ENCODE data around the gene LNPEP.

Gene LNPEP

DNA sequence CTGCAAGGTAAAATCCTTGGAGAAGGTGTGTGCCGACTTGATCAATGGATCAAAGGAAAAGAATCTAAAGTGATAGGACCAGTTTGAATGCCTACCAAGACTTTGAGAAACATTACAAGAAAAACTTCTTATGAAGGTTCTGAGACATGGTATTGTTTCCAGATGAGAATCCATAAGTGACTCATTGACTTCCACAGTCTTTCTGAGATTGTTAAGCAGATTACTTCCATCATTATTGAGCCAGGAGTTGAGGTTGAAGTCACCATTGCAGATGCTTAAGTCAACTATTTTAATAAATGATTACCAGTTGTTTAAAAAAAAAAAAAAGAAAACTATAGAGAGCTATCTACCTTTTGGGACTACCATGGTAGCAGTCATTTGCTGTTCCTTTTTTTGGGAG is 7.0 kb downstream of the LNPEP start:
- no peak for DNase-seq (ENCODE audit: low read depth)
- TF ChIP-seq, protein P1, sequence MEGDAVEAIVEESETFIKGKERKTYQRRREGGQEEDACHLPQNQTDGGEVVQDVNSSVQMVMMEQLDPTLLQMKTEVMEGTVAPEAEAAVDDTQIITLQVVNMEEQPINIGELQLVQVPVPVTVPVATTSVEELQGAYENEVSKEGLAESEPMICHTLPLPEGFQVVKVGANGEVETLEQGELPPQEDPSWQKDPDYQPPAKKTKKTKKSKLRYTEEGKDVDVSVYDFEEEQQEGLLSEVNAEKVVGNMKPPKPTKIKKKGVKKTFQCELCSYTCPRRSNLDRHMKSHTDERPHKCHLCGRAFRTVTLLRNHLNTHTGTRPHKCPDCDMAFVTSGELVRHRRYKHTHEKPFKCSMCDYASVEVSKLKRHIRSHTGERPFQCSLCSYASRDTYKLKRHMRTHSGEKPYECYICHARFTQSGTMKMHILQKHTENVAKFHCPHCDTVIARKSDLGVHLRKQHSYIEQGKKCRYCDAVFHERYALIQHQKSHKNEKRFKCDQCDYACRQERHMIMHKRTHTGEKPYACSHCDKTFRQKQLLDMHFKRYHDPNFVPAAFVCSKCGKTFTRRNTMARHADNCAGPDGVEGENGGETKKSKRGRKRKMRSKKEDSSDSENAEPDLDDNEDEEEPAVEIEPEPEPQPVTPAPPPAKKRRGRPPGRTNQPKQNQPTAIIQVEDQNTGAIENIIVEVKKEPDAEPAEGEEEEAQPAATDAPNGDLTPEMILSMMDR (IDR thresholded peaks at IDR 0.05; ENCODE audit: insufficient read depth, low read depth, low read length, missing control alignments): no peak
- H3K4me3 ChIP-seq (ENCODE audit: low read depth, low read length): no peak overlapping the region

DNA sequence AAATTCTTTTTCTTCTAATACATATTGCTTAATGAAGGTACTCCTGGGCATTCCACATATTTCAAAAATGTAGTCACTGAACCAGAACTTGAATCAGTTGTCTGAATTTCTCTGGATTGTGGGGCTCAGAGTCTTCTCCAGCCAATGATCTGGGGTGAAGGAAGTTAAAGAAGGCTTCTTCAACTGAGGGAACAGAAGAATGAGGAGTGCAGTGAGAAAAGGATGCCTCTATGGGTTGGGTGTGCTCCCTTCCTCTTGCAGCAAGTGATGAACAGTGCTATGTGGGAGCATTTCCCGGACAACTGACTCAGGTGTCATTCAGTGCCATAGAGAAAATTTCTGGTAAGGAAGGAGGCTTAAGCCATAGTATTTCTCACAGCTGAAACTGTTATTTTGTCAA is 7.9 kb downstream of the LNPEP start:
- no peak overlapping the region for H3K4me3 ChIP-seq (ENCODE audit: low read depth, low read length)
- no peak for DNase-seq (ENCODE audit: low read depth)
- TF ChIP-seq, protein P1 (IDR thresholded peaks at IDR 0.05; ENCODE audit: insufficient read depth, low read depth, low read length, missing control alignments): no peak

DNA sequence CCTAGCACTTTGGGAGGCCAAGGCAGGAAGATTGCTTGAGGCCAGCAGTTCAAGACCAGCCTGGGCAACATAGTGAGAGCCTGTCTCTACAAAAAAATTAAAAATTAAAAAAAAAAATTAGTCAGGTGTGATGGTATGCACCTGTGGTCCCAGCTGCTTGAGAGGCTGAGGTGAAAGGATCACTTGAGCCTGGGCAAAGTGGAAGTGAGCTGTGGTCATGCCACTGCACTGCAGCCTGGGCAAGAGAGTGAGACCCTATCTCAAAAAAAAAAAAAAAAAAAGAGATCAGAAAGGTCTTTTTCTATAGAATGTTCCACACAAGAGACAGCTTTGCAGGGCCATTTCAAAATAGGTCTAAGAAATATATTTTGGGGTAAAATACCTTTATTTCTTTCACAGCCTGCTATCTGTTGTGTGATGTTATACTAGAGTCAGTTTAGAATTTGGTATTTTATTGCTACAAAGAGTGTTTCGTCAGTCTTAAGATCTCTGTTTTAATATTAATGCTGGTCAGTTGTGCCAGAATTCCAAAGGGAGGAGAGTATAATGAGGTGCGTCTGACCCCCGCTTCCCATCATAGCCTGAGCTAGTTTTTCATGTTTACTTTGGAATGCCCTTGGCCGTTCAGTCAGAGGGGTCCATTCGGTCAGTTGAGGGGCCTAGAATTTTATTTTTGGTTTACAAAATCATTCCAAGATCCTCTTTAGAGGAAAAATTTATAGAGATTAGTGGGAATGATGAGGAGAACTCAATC is 9.4 kb downstream of the LNPEP start:
- TF ChIP-seq, protein P1 (IDR thresholded peaks at IDR 0.05; ENCODE audit: insufficient read depth, low read depth, low read length, missing control alignments): no peak
- H3K4me3 ChIP-seq (ENCODE audit: low read depth, low read length): no peak overlapping the region
- no peak for DNase-seq (ENCODE audit: low read depth)

DNA sequence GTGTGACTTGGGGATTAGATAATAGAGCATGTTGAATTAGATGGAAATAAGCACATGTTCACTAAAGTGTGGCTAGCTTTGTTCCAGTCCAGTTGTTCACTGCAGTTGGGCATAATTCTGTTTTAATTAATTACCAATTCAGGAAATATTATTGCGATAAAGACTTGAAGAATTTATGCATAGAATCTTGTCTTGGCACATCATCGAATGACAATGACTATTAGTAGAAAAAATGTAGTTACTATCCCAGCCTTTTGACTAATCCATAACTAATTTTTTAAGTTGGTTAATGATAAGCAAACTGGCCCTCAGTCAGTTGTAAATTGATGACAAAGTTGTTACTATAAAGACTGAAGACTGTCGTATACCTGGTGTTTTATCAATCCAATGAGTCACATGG is 10.5 kb downstream of the LNPEP start:
- no peak overlapping the region for H3K4me3 ChIP-seq (ENCODE audit: low read depth, low read length)
- TF ChIP-seq, protein P1 (IDR thresholded peaks at IDR 0.05; ENCODE audit: insufficient read depth, low read depth, low read length, missing control alignments): no peak
- DNase-seq (ENCODE audit: low read depth): no peak

DNA sequence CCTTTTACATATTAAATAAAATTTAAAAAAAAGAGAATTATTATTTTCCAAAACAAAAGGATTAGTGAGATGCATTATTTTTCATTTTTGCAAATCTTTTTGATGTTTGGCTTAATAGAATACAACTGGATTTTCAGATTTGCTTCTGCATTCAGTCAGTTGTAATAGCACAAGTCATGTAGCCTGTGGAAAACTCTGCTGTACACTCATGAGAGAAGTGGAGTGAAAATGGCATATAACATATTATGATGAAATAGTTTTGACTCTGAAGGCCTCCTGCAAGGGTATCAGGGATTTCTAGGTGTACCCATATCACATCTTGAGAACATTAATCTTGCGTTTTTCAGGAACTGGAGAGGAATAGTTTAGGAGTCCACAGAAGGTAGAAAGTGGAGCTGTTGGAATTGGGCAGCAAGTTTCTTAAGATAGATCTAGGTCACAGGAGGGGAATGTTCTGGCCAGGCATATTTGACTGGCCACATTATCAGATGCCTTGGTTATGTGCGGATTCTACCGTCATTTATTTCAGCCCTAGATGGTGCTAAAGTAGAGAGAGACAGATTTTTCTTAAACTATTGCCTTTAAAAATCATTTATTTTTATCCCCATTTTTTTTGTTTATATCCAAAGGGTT is 16.4 kb downstream of the LNPEP start:
- no peak for DNase-seq (ENCODE audit: low read depth)
- TF ChIP-seq, protein P1 (IDR thresholded peaks at IDR 0.05; ENCODE audit: insufficient read depth, low read depth, low read length, missing control alignments): no peak

DNA sequence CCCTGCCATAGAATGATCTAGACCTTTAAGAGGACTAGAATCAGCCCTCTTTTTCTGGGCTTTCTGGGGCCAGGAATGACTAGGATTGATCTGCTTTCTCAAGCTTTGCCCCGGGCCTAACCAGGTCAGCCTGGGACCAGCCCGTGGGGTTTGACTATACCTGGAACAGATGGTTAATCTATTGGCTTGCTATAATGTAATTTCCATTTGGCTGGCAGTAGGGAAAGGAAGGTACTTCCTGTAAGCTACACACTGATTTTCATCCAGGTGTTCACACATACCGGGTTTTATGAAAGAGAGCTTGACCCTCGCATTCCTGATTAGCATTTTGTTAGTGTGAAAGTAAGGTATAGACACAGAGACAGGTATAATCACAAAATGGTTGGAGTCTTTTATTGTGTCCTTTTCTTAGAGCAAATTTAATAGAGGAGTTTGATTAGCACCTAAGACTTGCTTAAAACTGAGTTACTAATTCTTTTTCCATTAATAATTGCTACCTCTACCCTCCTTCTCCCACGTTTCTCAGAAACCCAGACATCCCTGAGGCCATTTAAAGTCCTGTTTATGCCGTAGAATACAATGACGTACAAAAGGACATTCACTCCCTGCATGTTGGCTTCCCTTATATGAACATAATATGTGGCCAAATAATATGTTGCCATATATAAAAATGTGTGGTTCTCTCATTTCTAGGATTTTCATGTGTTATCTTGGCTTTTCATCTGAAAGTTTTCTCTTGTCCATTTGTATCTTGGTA is 17.3 kb downstream of the LNPEP start:
- TF ChIP-seq, protein P1 (IDR thresholded peaks at IDR 0.05; ENCODE audit: insufficient read depth, low read depth, low read length, missing control alignments): no peak
- DNase-seq (ENCODE audit: low read depth): no peak
- no peak overlapping the region for H3K4me3 ChIP-seq (ENCODE audit: low read depth, low read length)

More for the DNA sequence above, 16.4 kb downstream of the LNPEP start:
- no peak overlapping the region for H3K4me3 ChIP-seq (ENCODE audit: low read depth, low read length)

All from GM12865 (cell line).